ENCODE measurements around the gene GNAQ. TPM values are rescaled to one million over a fixed set of nuclear protein-coding genes. Genes with fewer than 3 reads are reported as not detected.

Gene GNAQ
- total and polyA plus RNA-seq, 2 of the 13 experiments (the other 11 are each of a cell fraction or from before 2014, with no cell fraction given): 16.5 to 17.7 TPM

DNA sequence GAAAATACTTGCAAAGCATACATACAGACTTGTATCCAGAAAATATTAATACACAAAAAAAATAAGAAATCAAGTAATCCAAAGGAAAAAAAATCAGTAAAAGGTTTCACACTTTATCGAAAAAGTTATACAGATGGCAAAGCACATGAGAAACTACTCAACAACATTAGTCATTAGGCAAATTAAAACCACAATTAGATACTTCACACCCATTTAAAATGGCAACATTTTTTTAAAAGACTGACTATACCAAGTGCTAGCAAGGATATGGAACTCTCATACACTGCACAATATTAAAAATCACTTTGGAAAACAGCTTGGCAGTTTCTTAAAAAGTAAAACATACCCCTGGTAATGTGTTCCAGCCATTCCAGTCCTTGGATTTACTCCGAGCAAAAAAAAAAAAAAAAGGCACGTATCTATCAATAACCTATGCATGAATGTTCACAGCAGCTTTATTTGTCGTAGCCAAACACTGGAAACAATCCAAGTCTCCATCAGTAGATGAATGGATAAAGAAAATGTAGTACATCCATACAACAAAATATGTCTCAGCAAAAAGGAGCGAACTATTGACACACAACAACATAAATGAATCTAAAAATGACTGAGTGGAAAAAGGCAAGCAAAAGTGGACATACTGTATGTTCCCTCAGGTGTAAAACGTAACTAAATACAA lies 66.0 kb downstream of the GNAQ start:
- ATAC-seq (no peak), FAIRE-seq (no peak), DNase-seq (ENCODE audit: low spot score) (no peak)
- TF ChIP-seq ZNF558 (CRISPR knock-in tag; IDR thresholded peaks at IDR 0.05; ENCODE audit: borderline replicate concordance) (no peak), KLF16 (CRISPR knock-in tag; IDR thresholded peaks at IDR 0.05) (no peak), HDAC1 (CRISPR knock-in tag; IDR thresholded peaks at IDR 0.05) (no peak), HOXA7 (CRISPR knock-in tag; IDR thresholded peaks at IDR 0.05) (no peak), ZNF749 (CRISPR knock-in tag; IDR thresholded peaks at IDR 0.05; ENCODE audit: borderline replicate concordance) (no peak), PRMT3 (CRISPR knock-in tag; IDR thresholded peaks at IDR 0.05; ENCODE audit: borderline replicate concordance, low read depth) (no peak), SATB2 (CRISPR knock-in tag; IDR thresholded peaks at IDR 0.05) (no peak), NCOA5 (CRISPR knock-in tag; IDR thresholded peaks at IDR 0.05) (no peak), NR1H2 (CRISPR knock-in tag; IDR thresholded peaks at IDR 0.05; ENCODE audit: borderline replicate concordance, low read depth) (no peak), TCF7L2 (IDR thresholded peaks at IDR 0.05; ENCODE audit: low read depth, low read length) (no peak)
- TF ChIP-seq, protein P1, sequence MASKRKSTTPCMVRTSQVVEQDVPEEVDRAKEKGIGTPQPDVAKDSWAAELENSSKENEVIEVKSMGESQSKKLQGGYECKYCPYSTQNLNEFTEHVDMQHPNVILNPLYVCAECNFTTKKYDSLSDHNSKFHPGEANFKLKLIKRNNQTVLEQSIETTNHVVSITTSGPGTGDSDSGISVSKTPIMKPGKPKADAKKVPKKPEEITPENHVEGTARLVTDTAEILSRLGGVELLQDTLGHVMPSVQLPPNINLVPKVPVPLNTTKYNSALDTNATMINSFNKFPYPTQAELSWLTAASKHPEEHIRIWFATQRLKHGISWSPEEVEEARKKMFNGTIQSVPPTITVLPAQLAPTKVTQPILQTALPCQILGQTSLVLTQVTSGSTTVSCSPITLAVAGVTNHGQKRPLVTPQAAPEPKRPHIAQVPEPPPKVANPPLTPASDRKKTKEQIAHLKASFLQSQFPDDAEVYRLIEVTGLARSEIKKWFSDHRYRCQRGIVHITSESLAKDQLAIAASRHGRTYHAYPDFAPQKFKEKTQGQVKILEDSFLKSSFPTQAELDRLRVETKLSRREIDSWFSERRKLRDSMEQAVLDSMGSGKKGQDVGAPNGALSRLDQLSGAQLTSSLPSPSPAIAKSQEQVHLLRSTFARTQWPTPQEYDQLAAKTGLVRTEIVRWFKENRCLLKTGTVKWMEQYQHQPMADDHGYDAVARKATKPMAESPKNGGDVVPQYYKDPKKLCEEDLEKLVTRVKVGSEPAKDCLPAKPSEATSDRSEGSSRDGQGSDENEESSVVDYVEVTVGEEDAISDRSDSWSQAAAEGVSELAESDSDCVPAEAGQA (IDR thresholded peaks at IDR 0.05; ENCODE audit: low read depth): no peak
- TF ChIP-seq, protein P1 (CRISPR knock-in tag; IDR thresholded peaks at IDR 0.05; ENCODE audit: borderline replicate concordance): no peak
- TF ChIP-seq, protein P2, sequence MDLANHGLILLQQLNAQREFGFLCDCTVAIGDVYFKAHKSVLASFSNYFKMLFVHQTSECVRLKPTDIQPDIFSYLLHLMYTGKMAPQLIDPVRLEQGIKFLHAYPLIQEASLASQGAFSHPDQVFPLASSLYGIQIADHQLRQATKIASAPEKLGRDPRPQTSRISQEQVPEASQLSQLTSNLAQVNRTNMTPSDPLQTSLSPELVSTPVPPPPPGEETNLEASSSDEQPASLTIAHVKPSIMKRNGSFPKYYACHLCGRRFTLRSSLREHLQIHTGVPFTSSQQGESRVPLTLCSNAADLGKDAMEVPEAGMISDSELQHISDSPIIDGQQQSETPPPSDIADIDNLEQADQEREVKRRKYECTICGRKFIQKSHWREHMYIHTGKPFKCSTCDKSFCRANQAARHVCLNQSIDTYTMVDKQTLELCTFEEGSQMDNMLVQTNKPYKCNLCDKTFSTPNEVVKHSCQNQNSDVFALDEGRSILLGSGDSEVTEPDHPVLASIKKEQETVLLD (CRISPR knock-in tag; IDR thresholded peaks at IDR 0.05; ENCODE audit: low read depth): no peak
- no TSS peak for BruUV-seq (replicated peaks)
- POLR2A ChIA-PET: no interaction called here
- H3K27me3 ChIP-seq (ENCODE audit: control insufficient read depth in 1 of 2, insufficient read depth in 2 of 2, low read length in 2 of 2): no peaks in the 10 kb centered on the region
- no peaks in the 10 kb centered on the region for H3K9me3 ChIP-seq (ENCODE audit: low read length)
- H3K4me3 ChIP-seq (replicated peaks in 1 of 3; ENCODE audit: insufficient read depth in 1 of 3, low read depth in 2 of 3, low read length in 3 of 3): no peak overlapping the region
- no peak overlapping the region for H2AFZ ChIP-seq (ENCODE audit: low read length)
- H3K4me1 ChIP-seq (ENCODE audit: insufficient read depth, low read length): peaks cover 27% of the 10 kb centered on the region
- in situ Hi-C loops (cut with HindIII; ENCODE audit: extremely low pct_ligation_motif_present, low pct_unique_long_range_greater_than_20kb) (no loop called here), intact Hi-C loops (cut with micrococcal nuclease; ENCODE audit: unreplicated experiment) (no loop called here)
- H3K4me2 ChIP-seq (ENCODE audit: low read depth, low read length): no peak overlapping the region
- no peak overlapping the region for H3K9ac ChIP-seq (ENCODE audit: insufficient read depth, low read depth, low read length)
- WGBS (ENCODE audit: low lambda C conversion rate): 85% methylated on average over 6 of the region's 6 CpGs
- peaks cover 27% of the 10 kb centered on the region for H3K79me2 ChIP-seq (ENCODE audit: insufficient read depth, low read length)
- no peaks in the 10 kb centered on the region; the same call in 1 of the 2 replicates for H4K20me1 ChIP-seq (ENCODE audit: insufficient read depth, low read length)
- no peak overlapping the region for H3K27ac ChIP-seq (ENCODE audit: extremely low read length, insufficient read depth, low read length)
- CTCF ChIA-PET (ENCODE audit: low intra/inter-chr PET ratio, low total read pairs): no interaction called here
- no peaks in the 10 kb centered on the region for H3K36me3 ChIP-seq (replicated peaks in 1 of 2; ENCODE audit: control insufficient read depth in 1 of 2, insufficient read depth in 2 of 2, low read length in 2 of 2)

All from HepG2 (cell line).